ACC112 (cell line): ENCODE results near the gene RAPGEF6.
"Not testable (repeated sequence)": the region's sequence is repeated elsewhere in the genome, so short reads cannot be mapped to it uniquely, and the experiment has no call there.

Source experiments
- H2AFZ ChIP-seq: fragments of 200-600 bp; sonication (generic); one replicate; pipeline ENCODE4 v1.6.0; 2017; ENCODE audit warnings: antibody characterized with exemption, low read length; ENCODE audit not compliant: unreplicated experiment
- H3K27ac ChIP-seq: fragments of 200-600 bp; sonication (generic); 2 replicates; pipeline ENCODE4 v1.5.1; 2014; ENCODE audit warnings: low read depth, mild to moderate bottlenecking, antibody characterized with exemption, low read length, moderate library complexity
- H3K27me3 ChIP-seq: fragments of 200-600 bp; sonication (generic); 2 replicates; pipeline ENCODE4 v1.6.1; 2014; ENCODE audit warnings: mild to moderate bottlenecking, antibody characterized with exemption, low read length, moderate library complexity, mixed read lengths; ENCODE audit not compliant: insufficient read depth
- H3K36me3 ChIP-seq: fragments of 200-600 bp; sonication (generic); 2 replicates; pipeline ENCODE4 v1.6.1; 2016; ENCODE audit warnings: mild to moderate bottlenecking, antibody characterized with exemption, low read length, moderate library complexity, mixed read lengths; ENCODE audit not compliant: insufficient read depth
- H3K4me1 ChIP-seq: fragments of 200-600 bp; sonication (generic); one replicate; pipeline ENCODE4 v1.6.1; 2016; ENCODE audit warnings: low read length, mixed read lengths; ENCODE audit not compliant: insufficient read depth, unreplicated experiment, control insufficient read depth
- H3K4me3 ChIP-seq: fragments of 200-600 bp; sonication (generic); 2 replicates; pipeline ENCODE4 v1.5.1; 2014; ENCODE audit warnings: mild to moderate bottlenecking, low read depth, low read length
- H3K79me2 ChIP-seq: fragments of 200-600 bp; sonication (generic); one replicate; pipeline ENCODE4 v1.6.0; 2016; ENCODE audit warnings: low read length; ENCODE audit not compliant: control insufficient read depth, unreplicated experiment, insufficient read depth

Gene RAPGEF6

DNA sequence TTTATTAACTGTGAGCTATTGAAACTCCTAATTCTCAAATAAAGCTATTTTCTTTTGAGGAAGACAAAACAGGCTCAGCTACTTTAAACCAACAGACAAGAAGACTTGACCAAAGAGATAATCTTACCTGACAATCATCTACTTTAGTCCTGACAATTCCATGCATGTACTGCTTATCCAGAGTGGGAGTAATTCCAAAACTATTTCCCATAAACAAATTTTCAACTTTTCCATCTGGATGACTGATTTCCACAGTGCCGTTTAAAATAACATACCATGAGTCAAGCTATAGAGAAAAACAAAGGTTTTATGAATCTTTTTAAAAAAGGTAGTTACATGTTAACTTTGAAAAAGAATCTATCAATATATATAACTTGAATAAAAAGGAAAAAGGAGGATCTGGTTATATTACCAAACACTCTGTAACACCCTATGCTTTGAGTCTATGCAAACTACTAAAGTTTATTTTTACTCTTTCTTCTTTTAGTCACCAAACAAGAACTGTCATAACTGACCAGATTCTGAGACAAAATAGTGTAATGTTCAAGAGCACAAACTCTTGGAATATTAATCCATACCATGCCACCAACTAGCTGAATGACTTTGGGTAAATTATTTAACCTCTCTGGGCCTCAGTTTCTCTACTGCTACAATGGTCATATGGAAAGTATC is 129.7 kb downstream of the RAPGEF6 start:
- Histone ChIP-seq H3K4me3 (no peak overlapping the region), H3K27ac (no peak overlapping the region), H3K36me3 (peaks cover 3% of the 10 kb centered on the region; the same call in 1 of the 2 replicates)

DNA sequence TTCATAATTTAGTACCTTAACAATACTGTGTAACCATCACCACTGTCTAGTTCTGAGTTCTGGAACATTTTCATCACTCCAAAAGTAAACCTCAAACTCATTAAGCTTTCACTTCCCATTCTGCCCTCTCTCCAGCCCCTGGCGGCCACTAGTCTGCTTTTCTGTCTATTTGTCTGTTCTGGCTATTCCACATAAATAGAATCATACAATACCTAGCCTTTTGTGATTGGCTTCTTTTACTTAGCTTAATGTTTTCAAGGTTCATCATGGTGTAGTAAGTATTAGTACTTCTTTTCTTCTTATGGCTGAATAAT is 138.7 kb downstream of the RAPGEF6 start:
- no peaks in the 10 kb centered on the region for H3K27me3 ChIP-seq
- peaks cover 23% of the 10 kb centered on the region for H3K36me3 ChIP-seq
- no peaks in the 10 kb centered on the region for H3K79me2 ChIP-seq
- H3K4me3 ChIP-seq = no peak overlapping the region
- no peaks in the 10 kb centered on the region for H3K4me1 ChIP-seq
- no peak overlapping the region for H3K27ac ChIP-seq
- no peak overlapping the region for H2AFZ ChIP-seq

More for the DNA sequence above, 129.7 kb downstream of the RAPGEF6 start:
- no peaks in the 10 kb centered on the region for H3K27me3 ChIP-seq
- peaks cover 3% of the 10 kb centered on the region for H3K4me1 ChIP-seq
- H2AFZ ChIP-seq = no peak overlapping the region
- no peaks in the 10 kb centered on the region for H3K79me2 ChIP-seq

DNA sequence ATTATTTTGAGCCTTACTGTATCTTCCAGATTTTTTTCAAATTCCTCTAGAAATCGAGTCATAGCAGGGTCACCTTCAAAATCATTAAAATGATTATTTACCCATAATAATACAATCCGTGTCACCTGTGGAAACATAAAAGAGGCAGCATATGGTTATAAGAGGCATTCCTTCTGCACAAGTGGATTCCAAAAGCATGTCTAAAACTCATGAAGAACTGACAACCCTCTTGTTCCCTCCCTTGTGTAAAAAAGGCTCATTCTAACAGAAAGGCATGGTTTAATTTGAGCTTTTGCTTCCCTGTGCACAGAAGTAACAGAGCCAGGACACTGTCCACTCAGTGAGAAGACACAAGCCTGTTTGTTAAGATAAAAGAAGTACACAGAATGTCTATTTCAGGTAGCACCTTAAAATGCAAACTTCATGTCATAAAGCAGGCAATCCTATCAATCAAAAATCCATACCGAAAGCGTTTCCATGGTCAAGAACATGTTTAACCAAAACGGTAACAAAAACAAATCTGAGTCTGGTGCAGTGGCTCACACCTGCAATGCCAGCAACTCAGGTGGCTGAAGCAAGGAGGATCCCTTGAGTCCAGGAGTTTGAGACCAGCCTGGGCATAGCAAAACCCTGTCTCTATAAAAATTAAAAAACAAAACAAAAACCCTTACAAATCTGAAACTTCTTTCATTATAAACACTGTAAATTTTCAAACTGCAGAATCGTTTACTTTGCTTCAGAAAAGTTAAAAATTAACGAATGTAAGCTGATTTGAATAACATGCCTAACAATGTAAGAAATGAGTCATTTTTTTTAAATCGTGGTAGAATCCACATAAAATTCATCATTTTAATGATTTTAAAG is 139.3 kb downstream of the RAPGEF6 start:
- no peak overlapping the region for H2AFZ ChIP-seq
- no peaks in the 10 kb centered on the region for H3K79me2 ChIP-seq
- H3K27ac ChIP-seq = no peak overlapping the region
- no peaks in the 10 kb centered on the region for H3K4me1 ChIP-seq
- H3K4me3 ChIP-seq = no peak overlapping the region
- H3K27me3 ChIP-seq = no peaks in the 10 kb centered on the region
- peaks cover 23% of the 10 kb centered on the region for H3K36me3 ChIP-seq

DNA sequence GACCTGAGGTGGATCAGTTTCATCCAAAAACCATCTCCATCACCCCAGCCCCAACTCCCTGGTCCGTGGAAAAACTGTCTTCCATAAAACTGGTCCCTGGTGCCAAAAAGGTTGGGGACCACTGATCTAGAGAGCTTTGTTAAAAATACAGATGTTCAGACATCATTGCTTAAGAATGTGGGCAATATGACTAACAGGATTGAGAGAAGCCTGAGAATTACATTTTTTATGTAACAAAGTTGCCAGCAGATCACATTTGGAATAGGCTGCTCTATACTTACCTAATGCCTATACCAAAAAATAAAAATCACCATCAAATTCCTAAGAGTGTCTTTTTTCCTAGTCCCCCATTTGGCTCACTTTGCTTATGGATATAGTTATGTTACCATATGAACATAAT is 143.3 kb downstream of the RAPGEF6 start:
- Histone ChIP-seq H3K36me3 (peaks cover 25% of the 10 kb centered on the region), H3K4me1 (peaks cover 5% of the 10 kb centered on the region)

DNA sequence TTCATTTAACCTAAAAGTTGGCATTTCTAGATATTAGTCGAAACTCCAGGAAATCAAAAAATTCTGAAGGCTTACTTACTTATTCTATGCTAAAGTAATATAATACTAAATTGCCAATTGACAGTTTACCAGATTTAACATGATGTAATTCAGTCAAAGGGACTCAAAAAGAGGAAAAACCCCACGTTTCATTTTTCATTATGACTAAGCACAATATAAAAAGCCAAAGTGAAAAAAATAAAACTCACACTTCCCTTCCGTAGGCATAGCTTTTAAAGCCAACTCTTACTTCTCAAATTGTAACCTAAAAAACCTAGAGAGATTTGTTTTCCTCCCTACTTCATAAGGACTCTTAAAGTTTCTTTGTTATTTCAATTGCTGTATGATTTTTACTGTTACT is 146.6 kb downstream of the RAPGEF6 start:
- peak overlapping the region; percentile 60 for H3K27ac ChIP-seq
- no peaks in the 10 kb centered on the region for H3K79me2 ChIP-seq
- peaks cover 5% of the 10 kb centered on the region for H3K4me1 ChIP-seq
- no peaks in the 10 kb centered on the region for H3K27me3 ChIP-seq
- H2AFZ ChIP-seq = no peak overlapping the region
- H3K36me3 ChIP-seq = peaks cover 13% of the 10 kb centered on the region
- H3K4me3 ChIP-seq = no peak overlapping the region

More for the DNA sequence above, 143.3 kb downstream of the RAPGEF6 start:
- Histone ChIP-seq H3K27ac (no peak overlapping the region), H2AFZ (no peak overlapping the region), H3K27me3 (no peaks in the 10 kb centered on the region), H3K79me2 (no peaks in the 10 kb centered on the region), H3K4me3 (no peak overlapping the region)

DNA sequence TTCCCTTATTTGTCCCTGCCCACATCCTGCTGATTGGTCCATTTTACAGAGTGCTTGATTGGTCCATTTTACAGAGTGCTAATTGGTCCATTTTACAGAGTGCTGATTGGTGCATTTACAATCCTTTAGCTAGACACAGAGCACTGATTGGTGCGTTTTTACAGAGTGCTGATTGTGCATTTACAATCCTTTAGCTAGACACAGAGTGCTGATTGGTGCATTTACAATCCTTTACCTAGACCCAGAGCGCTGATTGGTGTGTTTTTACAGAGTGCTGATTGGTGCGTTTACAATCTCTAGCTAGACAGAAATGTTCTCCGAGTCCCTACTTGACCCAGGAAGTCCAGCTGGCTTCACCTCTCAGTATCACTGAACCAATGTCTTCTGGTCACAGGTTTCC is 147.7 kb downstream of the RAPGEF6 start:
- H3K4me3 ChIP-seq, H2AFZ ChIP-seq, H3K27me3 ChIP-seq, H3K4me1 ChIP-seq, H3K79me2 ChIP-seq, H3K27ac ChIP-seq: not testable (repeated sequence)
- peaks cover 17% of the 10 kb centered on the region for H3K36me3 ChIP-seq

DNA sequence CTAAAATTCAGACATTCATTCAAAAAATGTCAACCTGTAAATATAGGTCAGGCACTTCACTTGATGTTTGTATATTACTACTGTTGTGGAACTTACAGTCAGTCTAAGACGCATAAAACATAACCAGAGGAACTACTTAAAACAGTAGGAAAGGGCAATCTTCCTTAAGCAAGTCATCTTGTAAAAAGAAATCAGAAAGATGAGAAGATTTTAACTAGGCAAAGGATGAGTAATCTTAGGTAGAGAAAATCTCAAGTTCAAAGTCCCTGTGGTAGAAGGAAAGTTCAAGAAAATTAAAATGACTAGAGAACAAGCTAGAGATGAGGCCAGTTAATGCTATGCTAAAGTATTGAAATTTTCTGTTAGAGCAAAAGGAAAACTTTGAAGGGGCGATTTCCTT is 152.4 kb downstream of the RAPGEF6 start:
- no peaks in the 10 kb centered on the region for H3K79me2 ChIP-seq
- H3K36me3 ChIP-seq = peaks cover 13% of the 10 kb centered on the region
- no peak overlapping the region for H3K27ac ChIP-seq
- no peaks in the 10 kb centered on the region for H3K4me1 ChIP-seq
- H3K27me3 ChIP-seq = no peaks in the 10 kb centered on the region
- H2AFZ ChIP-seq = no peak overlapping the region
- no peak overlapping the region for H3K4me3 ChIP-seq

DNA sequence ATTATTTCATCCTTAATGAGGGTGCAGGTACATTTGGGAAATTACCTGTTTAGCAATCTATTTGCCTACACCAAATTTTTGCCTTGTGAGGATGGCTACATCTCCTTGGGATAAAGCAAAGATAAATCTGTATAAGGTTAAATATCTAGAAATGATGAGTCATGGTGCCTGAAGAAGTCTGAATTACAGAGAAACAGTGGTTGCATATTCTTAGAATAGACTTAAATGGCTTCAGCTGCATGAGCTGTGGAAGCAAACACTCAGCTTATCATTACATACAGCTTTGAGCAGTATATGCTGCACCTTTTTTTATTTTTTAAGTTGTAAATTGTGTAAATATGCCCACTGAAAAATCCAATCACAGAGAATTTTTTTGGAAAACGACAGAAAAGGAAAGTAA is 153.5 kb downstream of the RAPGEF6 start:
- Histone ChIP-seq H3K36me3 (peaks cover 6% of the 10 kb centered on the region; the same call in 1 of the 2 replicates), H2AFZ (no peak overlapping the region), H3K4me3 (no peak overlapping the region), H3K27ac (no peak overlapping the region), H3K4me1 (no peaks in the 10 kb centered on the region), H3K79me2 (no peaks in the 10 kb centered on the region), H3K27me3 (no peaks in the 10 kb centered on the region)

DNA sequence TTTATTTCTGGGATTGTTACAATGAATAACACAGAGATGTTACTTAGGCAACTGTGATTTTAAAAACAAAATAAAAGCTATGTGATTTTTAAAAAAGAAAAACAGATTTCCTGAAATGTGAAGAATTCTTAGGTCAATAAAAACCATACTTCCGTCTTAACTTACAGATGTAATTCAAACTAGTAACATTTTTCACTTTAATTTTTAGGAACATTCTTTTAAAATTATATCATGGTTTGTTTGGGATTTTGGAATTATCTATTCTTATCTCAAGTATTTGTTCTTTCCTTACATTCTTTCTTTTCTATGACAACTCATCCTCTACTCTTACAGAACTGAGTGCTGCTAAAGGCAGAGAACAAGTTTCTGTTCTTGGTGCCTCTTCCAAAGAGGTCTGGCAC is 159.5 kb downstream of the RAPGEF6 start:
- peak overlapping the region; percentile 53 for H3K27ac ChIP-seq
- H3K4me3 ChIP-seq = peak overlapping the region; percentile 30; the same call in 1 of the 2 replicates
- H3K36me3 ChIP-seq = no peaks in the 10 kb centered on the region
- H3K27me3 ChIP-seq = no peaks in the 10 kb centered on the region
- H2AFZ ChIP-seq = peak overlapping the region; percentile 22
- no peaks in the 10 kb centered on the region for H3K79me2 ChIP-seq
- H3K4me1 ChIP-seq = peaks cover 11% of the 10 kb centered on the region

DNA sequence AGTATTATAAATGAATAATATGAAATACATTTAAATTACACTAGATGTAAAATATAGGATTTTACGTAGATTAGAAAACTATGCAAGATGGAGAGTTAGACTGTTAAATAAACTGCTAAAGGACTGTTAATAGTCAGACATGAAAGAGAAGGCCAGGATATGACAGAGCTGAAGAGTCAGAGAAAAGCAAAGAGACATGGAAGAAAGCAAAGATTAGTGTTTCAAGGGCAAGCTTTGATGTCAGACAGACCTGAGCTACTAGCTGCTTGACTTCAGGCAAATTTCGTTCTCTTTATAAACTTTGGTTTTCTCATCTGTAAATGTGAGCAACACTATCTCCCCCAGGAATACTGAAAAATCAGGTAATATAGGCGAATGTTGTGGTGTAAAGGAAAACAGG is 161.3 kb downstream of the RAPGEF6 start:
- Histone ChIP-seq H3K27ac (no peak overlapping the region), H3K79me2 (no peaks in the 10 kb centered on the region), H3K36me3 (peaks cover 3% of the 10 kb centered on the region), H2AFZ (no peak overlapping the region), H3K4me1 (peaks cover 11% of the 10 kb centered on the region), H3K4me3 (no peak overlapping the region), H3K27me3 (no peaks in the 10 kb centered on the region)
